CMK (cell line): Measurements from ENCODE around the gene OCRL.

Source experiments
- DNase-seq: peaks from one replicate; pipeline ENCODE4 v3.0.0-alpha.2; 2010; ENCODE audit warnings: low read depth

Gene OCRL

DNA sequence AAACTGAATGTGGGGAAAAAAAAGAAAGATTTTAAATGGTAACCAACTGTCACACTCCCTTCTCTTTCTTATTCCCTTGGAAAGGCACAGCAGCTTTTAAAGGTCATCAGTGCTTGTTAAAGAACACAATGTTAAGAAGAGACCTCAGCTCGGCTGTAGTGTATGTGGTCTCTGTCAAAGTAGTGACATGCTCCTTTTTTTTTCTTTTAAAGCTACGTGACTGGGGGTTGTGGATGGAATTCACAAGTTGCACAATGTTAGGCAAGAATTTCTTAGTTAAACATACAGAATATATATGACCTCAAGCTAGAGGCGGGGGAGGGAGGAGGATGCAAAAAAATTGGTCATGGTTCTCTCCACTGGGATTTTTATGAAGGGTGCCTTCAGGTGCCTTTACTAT lies 45.6 kb downstream of the OCRL start:
- no peak for DNase-seq

DNA sequence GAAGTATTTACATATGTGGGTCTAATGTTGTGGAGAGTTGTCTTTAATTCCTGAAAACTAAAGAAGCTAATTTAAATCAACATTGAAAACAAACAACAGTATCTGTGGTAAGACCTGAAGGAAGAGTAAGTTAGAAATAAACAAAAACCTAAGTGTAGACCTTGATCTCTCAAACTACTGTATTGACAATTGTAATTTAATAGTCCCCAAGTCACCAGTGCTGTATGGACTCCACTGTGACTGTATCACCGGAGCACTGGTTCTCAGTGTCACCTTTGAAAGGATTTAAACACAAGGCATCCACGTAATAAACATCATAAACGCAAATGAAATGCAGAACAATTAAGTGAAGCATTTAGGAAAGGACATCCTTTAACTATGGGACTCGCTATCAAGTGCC lies 46.4 kb downstream of the OCRL start:
- no peak for DNase-seq

DNA sequence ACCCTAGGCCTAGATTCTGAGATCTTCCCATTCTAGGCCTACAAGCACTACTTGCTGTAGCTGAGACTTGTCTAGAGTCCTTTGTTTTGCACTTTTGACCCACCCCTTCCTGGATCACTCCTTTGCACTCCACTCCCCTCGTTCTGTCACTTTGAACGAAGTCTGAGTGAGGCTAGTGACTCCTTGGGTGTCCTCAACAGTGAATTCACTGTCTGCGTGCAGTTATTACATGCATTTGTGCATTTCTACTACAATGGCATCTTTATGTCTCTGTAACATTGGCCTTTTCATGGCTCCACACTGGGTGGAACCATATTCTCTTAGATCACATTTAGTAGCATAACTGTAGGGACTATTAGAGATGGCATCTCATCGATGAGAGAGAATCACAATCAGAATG lies 50.5 kb downstream of the OCRL start:
- DNase-seq = no peak

DNA sequence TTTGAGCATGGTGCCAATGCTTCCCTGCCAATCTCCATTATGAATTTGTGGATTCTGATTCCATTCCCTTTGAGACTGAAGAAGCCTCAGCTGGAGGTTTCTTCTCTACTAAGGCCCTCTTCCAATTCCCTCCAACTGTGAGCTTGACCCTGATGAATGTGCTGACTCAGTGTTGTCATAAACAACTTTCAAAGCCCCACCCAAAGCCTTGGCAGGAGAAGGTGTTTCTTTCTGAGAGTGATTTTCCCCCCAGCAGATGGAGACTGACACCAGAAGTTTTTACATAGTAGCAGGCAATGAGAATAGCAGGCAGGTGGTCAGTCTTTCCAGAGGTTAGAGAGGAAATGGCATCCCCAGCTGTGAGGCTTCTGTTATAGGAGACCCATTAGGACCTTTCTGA lies 53.1 kb downstream of the OCRL start:
- DNase-seq = no peak

DNA sequence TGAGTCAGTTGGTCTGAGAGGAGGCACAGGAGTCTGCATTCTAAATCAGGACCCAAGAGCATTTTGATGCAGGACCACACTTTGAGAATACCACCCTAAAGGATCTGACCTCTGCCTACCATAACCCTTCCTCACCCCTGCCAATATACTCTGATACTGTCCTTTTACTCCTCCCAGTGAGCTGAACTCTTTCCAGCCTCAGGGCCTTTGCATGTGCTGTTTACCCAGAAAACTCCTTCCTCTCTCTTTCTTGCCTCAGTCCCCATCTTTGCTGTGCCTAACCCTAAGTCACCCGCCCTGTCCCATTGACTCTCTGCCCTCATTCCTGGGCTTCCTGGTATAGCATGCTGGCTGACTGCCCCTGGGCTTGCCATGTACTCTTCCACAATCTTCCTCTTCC lies 54.7 kb downstream of the OCRL start:
- DNase-seq = no peak

- DNase-seq = no peak
Observed at GRCh38 chrX:129596077-129596476, 56.0 kb downstream of the OCRL start.

DNA sequence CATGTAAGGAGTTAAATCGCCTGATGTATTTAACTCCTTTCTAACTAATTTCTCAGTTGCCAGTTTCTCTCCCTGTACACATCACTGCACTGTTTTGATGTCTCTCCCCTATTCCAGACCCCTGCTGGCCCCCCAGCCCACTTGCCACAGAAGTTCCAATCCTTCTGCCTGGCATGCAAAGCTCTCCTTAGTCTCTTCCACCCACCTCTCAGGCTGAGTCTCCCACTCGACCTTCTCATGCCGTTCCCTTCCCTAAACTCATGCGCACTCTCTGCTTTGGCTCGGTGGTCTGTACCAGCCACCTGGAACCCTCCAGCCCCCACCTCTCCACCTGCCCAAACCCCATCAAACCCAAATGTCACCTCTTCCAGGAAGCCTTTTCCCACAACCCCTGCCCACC lies 57.8 kb downstream of the OCRL start:
- no peak for DNase-seq

- no peak for DNase-seq
Observed at GRCh38 chrX:129599499-129599898, 59.4 kb downstream of the OCRL start.

- no peak for DNase-seq
Observed at GRCh38 chrX:129599996-129600395, 59.9 kb downstream of the OCRL start.

DNA sequence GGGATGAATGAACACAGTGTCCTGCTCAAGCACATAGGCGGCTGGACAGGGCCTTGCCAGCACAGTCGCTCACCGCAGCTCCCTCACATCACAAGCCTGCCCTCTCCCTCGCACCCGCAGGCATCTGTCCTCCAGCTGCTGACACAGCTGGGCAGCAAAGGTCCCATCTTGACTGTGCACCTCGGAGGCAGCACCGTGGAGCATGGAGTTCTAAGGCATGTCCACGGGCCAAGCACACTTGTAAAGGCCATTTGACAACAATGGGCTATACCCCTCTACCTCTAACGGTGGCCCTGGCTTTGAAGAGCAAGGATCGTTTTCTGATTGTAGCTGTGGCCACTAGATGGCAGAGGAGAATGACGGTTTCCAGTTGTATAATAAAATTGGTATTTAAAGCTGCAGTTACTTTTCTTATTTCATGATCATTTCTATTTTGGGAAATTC lies 60.9 kb downstream of the OCRL start:
- DNase-seq = no peak

- no peak for DNase-seq
Observed at GRCh38 chrX:129606918-129607317, 66.9 kb downstream of the OCRL start.

DNA sequence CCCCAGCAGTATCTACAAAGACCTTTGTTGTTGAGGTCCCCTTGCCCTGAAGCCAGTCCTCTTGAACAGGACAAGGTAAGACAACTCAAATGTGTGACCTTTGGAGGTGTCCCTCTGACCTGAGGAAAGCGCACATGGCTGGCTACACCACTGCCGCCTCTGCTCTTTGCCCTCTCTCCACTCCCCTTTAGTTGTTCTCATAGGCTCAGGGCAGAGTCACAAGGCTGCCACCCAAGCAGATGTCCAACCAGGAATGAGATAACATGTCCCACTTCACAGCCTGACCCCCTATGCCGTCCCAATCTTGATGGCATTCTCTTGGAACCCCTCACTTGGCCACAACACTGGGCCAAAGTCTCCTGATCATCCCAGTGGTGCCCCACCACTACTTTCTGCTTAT lies 68.4 kb downstream of the OCRL start:
- no peak for DNase-seq

DNA sequence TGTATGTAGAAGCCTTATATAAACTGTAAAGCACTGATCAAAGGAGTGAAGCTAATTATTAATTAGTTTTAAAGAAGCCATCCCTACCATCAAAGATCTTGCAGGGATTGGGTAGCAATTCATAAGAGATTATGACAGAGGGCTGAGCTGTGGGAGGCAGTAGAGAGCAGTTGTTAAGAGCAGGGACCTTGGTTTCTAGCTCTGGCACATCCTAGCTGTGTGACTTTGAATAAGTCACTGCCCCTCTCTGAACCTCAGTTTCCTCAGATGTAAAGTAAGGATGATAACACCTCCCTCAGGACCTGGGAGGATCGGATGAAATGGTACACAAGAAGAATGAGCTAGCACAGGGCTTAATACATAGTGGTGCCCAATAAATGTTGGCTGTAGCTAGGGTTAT lies 69.3 kb downstream of the OCRL start:
- DNase-seq = no peak

- DNase-seq = no peak
Observed at GRCh38 chrX:129612396-129612795, 72.3 kb downstream of the OCRL start.

GRCh38 chrX:129613596-129613995 lies 73.5 kb downstream of the OCRL start:
- no peak for DNase-seq

- DNase-seq = no peak
Observed at GRCh38 chrX:129614481-129615255, 74.6 kb downstream of the OCRL start.

GRCh38 chrX:129617420-129617819 lies 77.4 kb downstream of the OCRL start:
- no peak for DNase-seq

GRCh38 chrX:129618997-129619396 lies 78.9 kb downstream of the OCRL start:
- DNase-seq = no peak

DNA sequence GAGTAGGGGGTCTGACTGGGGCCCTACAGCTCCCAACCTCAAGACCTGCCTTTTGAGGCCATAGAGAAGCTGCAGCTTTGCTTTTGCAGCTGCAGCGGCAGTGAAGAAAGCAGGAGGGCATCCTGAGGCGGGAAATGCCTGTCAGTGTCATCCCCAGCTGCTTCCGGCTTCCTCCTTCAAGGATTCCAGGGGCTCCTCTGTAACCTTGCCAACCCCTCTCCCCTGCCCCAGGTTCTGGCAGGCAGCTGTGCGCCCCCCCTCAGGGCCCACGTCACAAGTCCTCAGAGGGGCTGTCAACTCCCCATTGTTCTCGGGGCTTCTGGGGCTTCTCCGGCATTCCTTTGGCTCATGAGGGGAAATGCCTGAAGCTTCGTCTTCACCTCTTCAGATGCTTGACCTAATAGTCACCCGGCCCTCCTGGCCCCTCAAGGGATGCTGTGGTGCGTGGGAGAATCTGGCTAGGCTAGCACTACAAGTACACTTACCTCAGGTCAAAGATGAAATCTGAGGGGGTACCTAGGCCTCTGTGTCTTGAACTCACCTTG lies 82.8 kb downstream of the OCRL start:
- DNase-seq = no peak

DNA sequence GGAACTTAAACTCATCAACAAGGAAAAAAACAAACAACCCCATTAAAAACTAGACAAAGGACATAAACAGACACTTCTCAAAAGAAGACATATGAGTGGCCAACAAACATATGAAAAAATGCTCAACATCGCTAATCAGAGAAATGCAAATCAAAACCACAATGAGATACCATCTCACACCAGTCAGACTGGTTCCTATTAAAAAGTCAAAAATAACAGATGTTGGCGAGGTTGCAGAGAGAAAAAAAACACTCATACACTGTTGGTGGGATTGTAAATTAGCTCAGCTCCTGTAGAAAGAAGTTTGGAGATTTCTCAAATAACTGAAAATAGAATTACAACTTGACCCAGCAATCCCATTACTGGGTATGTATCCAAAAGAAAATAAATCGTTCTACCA lies 86.0 kb downstream of the OCRL start:
- DNase-seq = no peak

GRCh38 chrX:129629837-129630236 lies 89.8 kb downstream of the OCRL start:
- DNase-seq = no peak

GRCh38 chrX:129631849-129632248 lies 91.8 kb downstream of the OCRL start:
- no peak for DNase-seq

DNA sequence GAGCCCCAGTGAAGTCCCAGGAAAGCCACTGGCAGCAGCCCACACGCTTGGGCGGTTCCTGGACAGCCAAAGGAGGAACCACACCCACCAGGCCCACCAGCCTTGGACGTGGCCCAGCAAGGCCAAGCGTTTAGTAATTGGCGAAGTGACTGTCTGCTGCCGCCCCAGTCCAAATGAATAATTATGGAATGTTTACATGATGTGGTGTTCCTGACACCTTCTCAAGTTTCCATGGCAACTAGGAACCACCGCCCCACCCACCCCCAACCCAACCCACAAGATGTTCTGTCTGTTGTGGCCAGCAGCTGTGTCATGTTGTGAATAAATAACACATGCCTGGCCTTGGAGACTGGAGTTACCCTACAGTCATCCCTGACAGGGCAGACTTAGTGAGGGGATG lies 92.4 kb downstream of the OCRL start:
- DNase-seq = no peak

- DNase-seq = no peak
Observed at GRCh38 chrX:129634541-129634940, 94.5 kb downstream of the OCRL start.
